HG03139 (cell line): ENCODE results near the gene OPA1.

Experiments used
- ATAC-seq: cut with Tn5 transposase; IDR thresholded peaks from one replicate; pipeline ENCODE4 v1.9.1; 2021; ENCODE audit not compliant: unreplicated experiment

Gene OPA1

DNA sequence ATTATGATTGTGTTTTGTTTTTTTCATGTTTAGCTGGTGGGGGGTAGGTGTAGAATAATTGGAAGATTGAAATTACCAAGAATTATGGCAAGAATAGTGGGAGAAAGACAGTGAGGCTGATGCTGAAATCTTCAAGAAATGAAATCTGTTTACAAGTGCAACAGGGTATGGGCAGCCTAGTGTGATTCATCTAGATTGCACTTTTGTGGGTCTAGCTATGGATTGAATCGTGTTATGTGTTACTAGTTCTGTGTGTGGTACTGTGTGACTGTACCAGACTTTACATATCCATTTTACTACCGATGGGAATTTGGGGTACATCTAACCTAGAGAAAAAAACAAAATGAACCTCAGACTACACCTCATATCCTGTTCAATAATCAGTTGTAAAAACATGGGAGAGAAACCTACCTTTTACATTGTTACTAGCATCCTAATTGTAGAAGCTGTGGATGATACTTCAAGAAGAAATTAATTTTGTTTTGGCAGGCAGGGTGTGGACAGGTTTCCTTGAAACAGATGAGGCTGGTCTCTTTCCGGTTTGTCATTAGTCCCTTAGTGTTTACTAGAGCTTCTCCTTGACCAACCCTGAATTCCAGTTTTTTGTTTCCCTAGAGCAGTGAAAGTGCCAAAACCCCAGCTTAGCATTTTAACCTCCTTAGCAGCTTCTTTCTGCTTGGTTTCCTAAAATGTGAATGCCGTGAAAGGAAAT, 47.9 kb downstream of the OPA1 start:
- ATAC-seq = no peak

GRCh38 chr3:193641440-193641775, 48.4 kb downstream of the OPA1 start:
- no peak for ATAC-seq

- ATAC-seq = no peak
Measured at GRCh38 chr3:193645806-193646205, 52.8 kb downstream of the OPA1 start.

- ATAC-seq = no peak
Measured at GRCh38 chr3:193648542-193649076, 55.6 kb downstream of the OPA1 start.

GRCh38 chr3:193650585-193650984, 57.6 kb downstream of the OPA1 start:
- no peak for ATAC-seq

GRCh38 chr3:193655831-193656433, 62.9 kb downstream of the OPA1 start:
- no peak for ATAC-seq

DNA sequence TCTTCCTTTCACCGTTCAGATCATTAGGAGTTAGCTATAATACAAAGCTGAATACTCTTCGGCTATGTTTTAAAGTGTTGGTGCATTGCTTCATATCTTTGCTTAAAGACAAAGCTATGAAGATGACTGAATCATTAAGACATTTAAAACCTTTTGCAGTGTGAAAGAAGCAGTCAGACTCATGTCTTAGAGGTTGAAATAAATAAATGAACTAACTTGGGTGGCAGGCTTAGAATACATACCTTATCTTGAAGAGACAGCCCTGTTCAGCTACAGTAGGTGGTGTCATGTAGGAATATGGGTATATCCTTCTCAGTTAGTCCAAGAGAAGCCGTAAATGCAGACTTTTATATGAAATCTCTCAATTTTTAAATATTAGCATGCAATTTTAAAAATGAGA, 63.4 kb downstream of the OPA1 start:
- ATAC-seq = no peak

- no peak for ATAC-seq
Measured at GRCh38 chr3:193656878-193657282, 63.9 kb downstream of the OPA1 start.

- ATAC-seq = no peak
Measured at GRCh38 chr3:193660171-193660570, 67.2 kb downstream of the OPA1 start.

DNA sequence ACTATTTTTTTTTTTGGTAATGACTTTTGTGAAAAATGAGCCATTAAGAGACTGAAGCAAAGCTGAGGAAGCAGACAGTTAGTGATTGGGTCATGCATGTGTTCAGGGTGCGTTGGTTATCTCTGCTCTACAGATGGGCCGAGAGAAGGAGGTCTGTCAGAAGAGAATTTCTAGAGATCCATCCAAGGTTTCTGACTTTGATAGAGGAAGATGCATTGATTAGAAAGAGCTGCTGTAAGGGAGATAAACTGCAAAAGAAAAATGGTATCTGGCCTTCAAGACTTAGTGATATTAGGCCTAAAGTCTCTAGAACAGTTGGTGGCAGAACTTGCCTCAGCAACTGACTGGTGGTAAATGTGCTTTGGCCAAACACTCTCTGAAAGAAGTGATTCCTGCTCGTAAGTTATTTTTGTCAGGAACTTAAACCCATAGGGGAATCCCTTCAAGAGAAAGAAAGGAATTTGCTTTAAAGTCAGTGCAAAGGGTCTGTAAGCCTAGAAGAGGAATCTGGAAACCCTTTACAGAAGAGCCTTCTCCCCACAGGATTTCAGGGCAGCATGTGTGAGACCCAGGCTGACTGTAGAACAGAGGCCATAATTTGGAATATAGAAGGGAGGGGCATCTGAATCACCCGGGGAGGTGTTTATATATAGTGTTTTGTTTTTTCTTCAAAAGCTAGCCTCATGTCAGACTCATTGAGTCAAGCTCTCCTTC, 67.8 kb downstream of the OPA1 start:
- ATAC-seq = no peak

DNA sequence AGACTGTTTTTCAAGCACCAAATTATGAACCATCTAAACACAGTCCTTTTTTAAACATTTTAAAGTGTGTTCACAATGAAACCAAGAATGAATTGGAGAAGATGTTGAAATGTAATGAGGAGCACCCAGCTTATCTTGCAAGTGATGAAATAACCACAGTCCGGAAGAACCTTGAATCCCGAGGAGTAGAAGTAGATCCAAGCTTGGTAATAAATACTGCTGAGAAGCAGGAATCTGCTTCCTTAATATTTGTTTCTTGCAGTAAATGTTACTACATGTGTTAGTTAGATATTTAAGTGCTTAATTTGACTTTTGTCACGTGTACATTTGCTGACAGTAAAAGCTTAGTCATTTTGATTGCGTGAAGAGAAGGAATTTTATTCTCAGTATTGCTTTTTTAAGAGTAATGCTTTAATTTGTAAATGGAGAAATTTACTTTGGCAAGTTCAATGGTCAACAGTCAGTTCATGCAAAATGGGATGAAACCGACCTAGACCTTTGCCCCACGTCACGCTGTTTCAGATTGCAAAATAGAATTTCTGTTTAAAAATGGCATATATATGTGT, 69.8 kb downstream of the OPA1 start:
- no peak for ATAC-seq

GRCh38 chr3:193665370-193665989, 72.5 kb downstream of the OPA1 start:
- no peak for ATAC-seq

DNA sequence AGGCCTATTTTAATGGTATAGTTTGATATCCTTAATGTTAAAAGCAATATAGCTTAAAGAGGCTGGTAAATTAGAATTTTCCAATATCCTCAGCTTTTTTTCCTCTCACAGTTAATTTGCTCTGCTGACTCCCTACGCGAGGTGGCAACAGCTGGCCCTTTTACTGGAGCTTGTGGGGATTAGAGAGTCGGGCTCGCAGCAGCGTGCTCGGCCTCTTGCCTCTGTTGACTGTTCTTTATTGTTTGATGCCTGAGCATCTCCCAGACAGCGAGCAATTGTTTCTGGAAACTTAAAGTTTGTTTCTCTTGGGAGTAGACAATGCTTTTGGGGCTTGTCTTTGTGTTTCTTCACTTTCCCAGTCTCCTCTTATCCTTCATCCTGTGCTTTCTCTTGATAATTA, 80.8 kb downstream of the OPA1 start:
- ATAC-seq = no peak

- no peak for ATAC-seq
Measured at GRCh38 chr3:193674714-193675113, 81.7 kb downstream of the OPA1 start.

- ATAC-seq = no peak
Measured at GRCh38 chr3:193677734-193678133, 84.7 kb downstream of the OPA1 start.

DNA sequence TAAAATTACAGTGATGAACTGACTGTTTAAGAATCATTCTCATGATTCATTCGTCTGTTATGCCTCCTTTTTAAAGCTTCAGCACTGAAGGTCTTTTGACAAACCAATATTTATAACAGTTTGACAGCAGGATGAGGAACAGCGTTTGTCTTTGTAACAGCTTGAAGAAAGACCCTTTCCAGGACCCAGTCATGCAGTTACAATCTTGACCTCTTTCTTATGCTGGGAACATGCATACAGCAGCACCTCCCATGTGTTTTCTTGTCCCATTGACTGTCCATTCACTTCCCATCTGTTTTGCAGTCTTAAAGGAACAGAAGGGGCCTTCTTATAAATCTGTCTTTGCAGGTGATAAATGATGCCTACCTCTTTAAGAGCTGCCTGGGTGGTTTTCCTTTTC, 87.2 kb downstream of the OPA1 start:
- ATAC-seq = no peak

- no peak for ATAC-seq
Measured at GRCh38 chr3:193681631-193682030, 88.6 kb downstream of the OPA1 start.

GRCh38 chr3:193686665-193687483, 93.9 kb downstream of the OPA1 start:
- no peak for ATAC-seq

GRCh38 chr3:193688834-193689714, 96.1 kb downstream of the OPA1 start:
- ATAC-seq = no peak

GRCh38 chr3:193693774-193694173, 100.8 kb downstream of the OPA1 start:
- ATAC-seq = no peak
